Peyer's patch (tissue), 4 donors: ENCODE measurements around the gene TMEM14C.

Experiments
- POLR2A ChIP-seq, 2 donors: fragments of 450-650 bp; IDR thresholded peaks; one replicate each; pipeline ENCODE4 v1.5.1; 2017; ENCODE audit warnings: antibody characterized with exemption in 2 of 2, mild to moderate bottlenecking in 2 of 2, moderate library complexity in 2 of 2
- TF ChIP-seq, protein P1 (sequence below), 6 experiments: fragments of 450-650 bp in 4 of 6; fragments of 200-600 bp in 2 of 6; sonication (generic) in 1 of 6; IDR thresholded peaks; one replicate each; pipeline ENCODE4 v1.5.1; 2017 to 2019; ENCODE audit warnings: antibody characterized with exemption in 6 of 6, mild to moderate bottlenecking in 3 of 6, moderate library complexity in 1 of 6

DNA sequence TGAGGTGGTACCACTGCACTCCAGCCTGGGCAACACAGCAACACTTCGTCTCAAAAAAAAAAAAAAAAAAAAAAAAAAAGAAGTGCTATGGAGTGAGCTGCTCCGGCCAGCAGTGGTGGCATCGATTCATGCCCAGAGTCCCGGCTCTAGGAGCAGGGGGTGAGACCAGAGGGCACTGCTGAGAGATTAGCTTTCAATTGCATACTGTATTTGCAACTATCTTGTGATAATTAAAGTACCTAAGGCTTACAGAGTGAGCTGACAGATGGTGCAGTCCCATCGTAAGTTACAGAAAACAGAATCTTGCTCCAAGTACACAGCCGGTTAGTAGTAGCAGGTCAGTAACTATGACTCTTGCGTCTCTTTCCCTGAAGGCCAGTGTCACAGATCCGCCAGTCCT lies 56.2 kb downstream of the TMEM14C start:
- TF ChIP-seq POLR2A (IDR thresholded peaks at IDR 0.05), result no peak
- TF ChIP-seq, protein P1, sequence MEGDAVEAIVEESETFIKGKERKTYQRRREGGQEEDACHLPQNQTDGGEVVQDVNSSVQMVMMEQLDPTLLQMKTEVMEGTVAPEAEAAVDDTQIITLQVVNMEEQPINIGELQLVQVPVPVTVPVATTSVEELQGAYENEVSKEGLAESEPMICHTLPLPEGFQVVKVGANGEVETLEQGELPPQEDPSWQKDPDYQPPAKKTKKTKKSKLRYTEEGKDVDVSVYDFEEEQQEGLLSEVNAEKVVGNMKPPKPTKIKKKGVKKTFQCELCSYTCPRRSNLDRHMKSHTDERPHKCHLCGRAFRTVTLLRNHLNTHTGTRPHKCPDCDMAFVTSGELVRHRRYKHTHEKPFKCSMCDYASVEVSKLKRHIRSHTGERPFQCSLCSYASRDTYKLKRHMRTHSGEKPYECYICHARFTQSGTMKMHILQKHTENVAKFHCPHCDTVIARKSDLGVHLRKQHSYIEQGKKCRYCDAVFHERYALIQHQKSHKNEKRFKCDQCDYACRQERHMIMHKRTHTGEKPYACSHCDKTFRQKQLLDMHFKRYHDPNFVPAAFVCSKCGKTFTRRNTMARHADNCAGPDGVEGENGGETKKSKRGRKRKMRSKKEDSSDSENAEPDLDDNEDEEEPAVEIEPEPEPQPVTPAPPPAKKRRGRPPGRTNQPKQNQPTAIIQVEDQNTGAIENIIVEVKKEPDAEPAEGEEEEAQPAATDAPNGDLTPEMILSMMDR (IDR thresholded peaks at IDR 0.05), result no peak
